IPS-15b (cell line): ENCODE data around the gene NAPA.

ENCODE experiments used
- H3K27me3 ChIP-seq: one replicate; pipeline ENCODE4 v1.6.1; 2013; ENCODE audit warnings: low read length; ENCODE audit not compliant: control insufficient read depth, insufficient read depth
- H3K36me3 ChIP-seq: one replicate; pipeline ENCODE4 v1.6.1; 2013; ENCODE audit warnings: low read length; ENCODE audit not compliant: control insufficient read depth, insufficient read depth
- H3K4me1 ChIP-seq: one replicate; pipeline ENCODE4 v1.6.1; 2013; ENCODE audit warnings: mild to moderate bottlenecking, low read length; ENCODE audit not compliant: control insufficient read depth, insufficient read depth
- H3K4me3 ChIP-seq: one replicate; pipeline ENCODE4 v1.5.1; 2013; ENCODE audit warnings: low read depth, low read length
- H3K9ac ChIP-seq: one replicate; pipeline ENCODE4 v1.6.1; 2013; ENCODE audit warnings: low read depth, mild to moderate bottlenecking, low read length
- H3K9me3 ChIP-seq: one replicate; pipeline ENCODE4 v1.6.1; 2013; ENCODE audit warnings: mild to moderate bottlenecking, low read length; ENCODE audit not compliant: control insufficient read depth, insufficient read depth

NAPA gene

GRCh38 chr19:47444388-47444821 is 70.5 kb downstream of the NAPA start:
- H3K27me3 ChIP-seq: peaks cover 5% of the 10 kb centered on the region
- no peak overlapping the region for H3K9ac ChIP-seq
- no peaks in the 10 kb centered on the region for H3K36me3 ChIP-seq
- H3K4me1 ChIP-seq: peaks cover 9% of the 10 kb centered on the region
- no peak overlapping the region for H3K4me3 ChIP-seq
- no peaks in the 10 kb centered on the region for H3K9me3 ChIP-seq

GRCh38 chr19:47443331-47443730 is 71.5 kb downstream of the NAPA start:
- Histone ChIP-seq H3K27me3 (peaks cover 5% of the 10 kb centered on the region), H3K4me3 (no peak overlapping the region), H3K9ac (no peak overlapping the region), H3K4me1 (peaks cover 2% of the 10 kb centered on the region), H3K36me3 (no peaks in the 10 kb centered on the region), H3K9me3 (no peaks in the 10 kb centered on the region)

- Histone ChIP-seq H3K9me3 (no peaks in the 10 kb centered on the region), H3K4me1 (peaks cover 4% of the 10 kb centered on the region), H3K27me3 (no peaks in the 10 kb centered on the region), H3K36me3 (no peaks in the 10 kb centered on the region), H3K9ac (no peak overlapping the region), H3K4me3 (no peak overlapping the region)
These were observed 76.1 kb downstream of the NAPA start for GRCh38 chr19:47438793-47439220.
